Ishikawa (cell line): ENCODE measurements around the gene STPG4.

Experiments
- CEBPB ChIP-seq: IDR thresholded peaks from 2 replicates; pipeline ENCODE4 v1.6.1; 2012
- CREB1 ChIP-seq: IDR thresholded peaks from 2 replicates; pipeline ENCODE4 v1.6.1; 2012; ENCODE audit warnings: low read depth
- EGR1 ChIP-seq: IDR thresholded peaks from 2 replicates; pipeline ENCODE4 v1.6.1; 2012
- EP300 ChIP-seq: IDR thresholded peaks from 2 replicates; pipeline ENCODE4 v1.6.1; 2012; ENCODE audit warnings: borderline replicate concordance
- FOXM1 ChIP-seq: IDR thresholded peaks from 2 replicates; pipeline ENCODE4 v1.6.1; 2012; ENCODE audit warnings: low read depth, borderline replicate concordance
- MAX ChIP-seq: IDR thresholded peaks from 2 replicates; pipeline ENCODE4 v1.6.1; 2012
- NFIC ChIP-seq: IDR thresholded peaks from 2 replicates; pipeline ENCODE4 v1.6.1; 2012
- RAD21 ChIP-seq: IDR thresholded peaks from 2 replicates; pipeline ENCODE4 v1.6.1; 2012; ENCODE audit warnings: low read depth
- REST ChIP-seq: IDR thresholded peaks from 2 replicates; pipeline ENCODE4 v1.6.1; 2012; ENCODE audit warnings: low read depth, mild to moderate bottlenecking
- TAF1 ChIP-seq: IDR thresholded peaks from 2 replicates; pipeline ENCODE4 v1.6.1; 2012; ENCODE audit warnings: low read depth, mild to moderate bottlenecking
- TCF12 ChIP-seq: IDR thresholded peaks from 2 replicates; pipeline ENCODE4 v1.6.1; 2012; ENCODE audit warnings: low read depth
- TEAD4 ChIP-seq: IDR thresholded peaks from 2 replicates; pipeline ENCODE4 v1.6.1; 2012
- USF1 ChIP-seq: IDR thresholded peaks from 2 replicates; pipeline ENCODE4 v1.6.1; 2012
- YY1 ChIP-seq: IDR thresholded peaks from 2 replicates; pipeline ENCODE4 v1.6.1; 2012; ENCODE audit warnings: low read depth
- ZBTB7A ChIP-seq: IDR thresholded peaks from 2 replicates; pipeline ENCODE4 v1.6.1; 2012; ENCODE audit warnings: low read depth

Gene STPG4

GRCh38 chr2:47109680-47110079 lies 45.4 kb downstream of the STPG4 start:
- TF ChIP-seq TAF1 = no peak
- TF ChIP-seq USF1 = no peak
- no peak for TF ChIP-seq FOXM1
- no peak for TF ChIP-seq ZBTB7A
- TF ChIP-seq NFIC = no peak
- no peak for TF ChIP-seq REST
- TF ChIP-seq RAD21 = no peak
- TF ChIP-seq CEBPB = no peak
- no peak for TF ChIP-seq EP300
- TF ChIP-seq TEAD4 = no peak
- TF ChIP-seq CREB1 = no peak
- TF ChIP-seq EGR1 = no peak
- no peak for TF ChIP-seq TCF12

GRCh38 chr2:47109007-47109375 lies 46.1 kb downstream of the STPG4 start:
- TF ChIP-seq NFIC (no peak), USF1 (no peak), ZBTB7A (no peak), REST (no peak), YY1 (no peak), MAX (no peak), RAD21 (no peak), EP300 (no peak), CEBPB (no peak), TAF1 (no peak), TCF12 (no peak), CREB1 (no peak), EGR1 (no peak), TEAD4 (no peak), FOXM1 (no peak)

- 0 out of 2 replicates have a peak, but pooled peaks have one; percentile 19 for TF ChIP-seq USF1
Measured at GRCh38 chr2:47108267-47109006, 46.7 kb downstream of the STPG4 start.

- TF ChIP-seq REST (no peak), CREB1 (no peak), USF1 (no peak), EP300 (no peak), FOXM1 (no peak)
Measured at GRCh38 chr2:47098953-47099352, 56.2 kb downstream of the STPG4 start.
